SK-N-SH (cell line): ENCODE data around the gene CCSER1. TPM values are rescaled to one million over a fixed set of nuclear protein-coding genes. Genes with fewer than 3 reads are reported as not detected.
"Not testable (repeated sequence)": the region's sequence is repeated elsewhere in the genome, so short reads cannot be mapped to it uniquely, and the experiment has no call there.

Experiments used
- CTCF ChIA-PET: fragments of 300-600, 350-600 bp; formaldehyde crosslinking; extraction: SDS; loops from one replicate; lab custom pipeline; 2021; lab: Yijun Ruan, JAX
- POLR2A ChIA-PET: fragments of 350-600 bp; sonication (Branson Sonifier 250); formaldehyde crosslinking; extraction: SDS; loops from one replicate; lab custom pipeline; 2020; ENCODE audit warnings: antibody characterized with exemption, inconsistent platforms; lab: Yijun Ruan, JAX
- DNase-seq: peaks from one replicate; pipeline ENCODE4 v3.0.0; 2012
- H2AFZ ChIP-seq: fragments of 200-600 bp; sonication (generic); 2 replicates; pipeline ENCODE4 v1.8.1; 2016; ENCODE audit warnings: antibody characterized with exemption, mild to moderate bottlenecking, low read depth
- H3F3A ChIP-seq: fragments of 200-600 bp; sonication (generic); replicated peaks from 2 replicates; pipeline ENCODE3; 2016; ENCODE audit warnings: antibody characterized with exemption, mild to moderate bottlenecking; ENCODE audit not compliant: insufficient read depth
- H3K27ac ChIP-seq, 2 experiments: fragments of 200-500 bp in 1 of 2; fragments of 200-600 bp in 1 of 2; sonication (Bioruptor generic) in 1 of 2; sonication (generic), shearing (Covaris generic) in 1 of 2; 2 replicates each; pipeline versions ENCODE4 v1.5.1 to v1.6.1; 2014 to 2016; ENCODE audit warnings: low read depth in 2 of 2, inconsistent platforms in 1 of 2, low read length in 1 of 2, mild to moderate bottlenecking in 1 of 2, mixed read lengths in 1 of 2
- H3K27me3 ChIP-seq: fragments of 200-600 bp; sonication (generic), shearing (Covaris generic); 2 replicates; pipeline ENCODE4 v1.6.1; 2016; ENCODE audit warnings: mixed run types; ENCODE audit not compliant: insufficient read depth
- H3K36me3 ChIP-seq, 2 experiments: fragments of 200-500 bp in 1 of 2; fragments of 200-600 bp in 1 of 2; sonication (Bioruptor generic) in 1 of 2; sonication (generic) in 1 of 2; replicated peaks in 1 of 2; 2 replicates each; pipeline versions ENCODE3 to v1.5.1; 2014 to 2016; ENCODE audit warnings: low read length in 1 of 2, mild to moderate bottlenecking in 1 of 2; ENCODE audit not compliant: insufficient read depth in 2 of 2, control insufficient read depth in 1 of 2
- H3K4me1 ChIP-seq, 2 experiments: fragments of 200-500 bp in 1 of 2; fragments of 200-600 bp in 1 of 2; sonication (Bioruptor generic) in 1 of 2; sonication (generic), shearing (Covaris generic) in 1 of 2; 2 replicates each; pipeline versions ENCODE4 v1.5.1 to v1.6.1; 2014 to 2016; ENCODE audit warnings: low read depth in 1 of 2, low read length in 1 of 2, mixed run types in 1 of 2; ENCODE audit not compliant: insufficient read depth in 2 of 2, control insufficient read depth in 1 of 2
- H3K4me2 ChIP-seq: fragments of 200-600 bp; sonication (generic), shearing (Covaris generic); 2 replicates; pipeline ENCODE4 v1.6.1; 2017; ENCODE audit warnings: mixed run types
- H3K4me3 ChIP-seq, 2 experiments: fragments of 200-500 bp in 1 of 2; fragments of 200-600 bp in 1 of 2; sonication (Bioruptor generic) in 1 of 2; sonication (generic), shearing (Covaris generic) in 1 of 2; 2 replicates each; pipeline versions ENCODE4 v1.5.1 to v1.8.1; 2014 to 2016; ENCODE audit warnings: low read depth in 2 of 2, inconsistent platforms in 1 of 2, low read length in 1 of 2, mild to moderate bottlenecking in 1 of 2, mixed read lengths in 1 of 2, moderate library complexity in 1 of 2
- H3K79me2 ChIP-seq: fragments of 200-600 bp; sonication (generic); 2 replicates; pipeline ENCODE4 v1.8.1; 2017; ENCODE audit warnings: mild to moderate bottlenecking; ENCODE audit not compliant: insufficient read depth
- H3K9ac ChIP-seq: fragments of 200-600 bp; sonication (generic); 2 replicates; pipeline ENCODE4 v1.6.1; 2017; ENCODE audit warnings: mixed run types
- H3K9me2 ChIP-seq: fragments of 200-600 bp; sonication (generic); 2 replicates; pipeline ENCODE4 v1.6.1; 2017; ENCODE audit warnings: mixed run types
- H3K9me3 ChIP-seq: fragments of 200-600 bp; sonication (generic); 2 replicates; pipeline ENCODE4 v1.6.1; 2017; ENCODE audit warnings: mixed run types, mild to moderate bottlenecking, moderate library complexity
- H4K20me1 ChIP-seq: fragments of 200-600 bp; sonication (generic); 2 replicates; pipeline ENCODE4 v1.6.1; 2017; ENCODE audit warnings: mild to moderate bottlenecking, mixed run types; ENCODE audit not compliant: insufficient read depth
- FOSL2 ChIP-seq: IDR thresholded peaks from 2 replicates; pipeline ENCODE4 v1.4.0; 2012; ENCODE audit warnings: low read depth, mild to moderate bottlenecking, moderate library complexity, borderline replicate concordance
- GATA2 ChIP-seq: sonication (generic); formaldehyde crosslinking; IDR thresholded peaks from 2 replicates; pipeline ENCODE4 v1.5.0; 2020; ENCODE audit warnings: mild to moderate bottlenecking, missing genetic modification reagents
- JUND ChIP-seq: IDR thresholded peaks from 2 replicates; pipeline ENCODE4 v1.4.0; 2012
- NRF1 ChIP-seq: IDR thresholded peaks from 2 replicates; pipeline ENCODE4 v1.6.1; 2012; ENCODE audit warnings: low read depth, mild to moderate bottlenecking, low read length
- POLR2AphosphoS5 ChIP-seq: IDR thresholded peaks from 2 replicates; pipeline ENCODE4 v1.6.1; 2012; ENCODE audit warnings: low read depth, low read length
- RCOR1 ChIP-seq: fragments of 150-350 bp; IDR thresholded peaks from 2 replicates; pipeline ENCODE4 v1.6.1; 2017; ENCODE audit warnings: antibody characterized with exemption, low read length
- RFX5 ChIP-seq: IDR thresholded peaks from 2 replicates; pipeline ENCODE4 v1.6.1; 2012; ENCODE audit warnings: mild to moderate bottlenecking, improper control_type of control experiment, low read length
- SIN3A ChIP-seq: IDR thresholded peaks from 2 replicates; pipeline ENCODE4 v1.6.1; 2012; ENCODE audit warnings: low read depth, mild to moderate bottlenecking, low read length, moderate library complexity, borderline replicate concordance
- TAF1 ChIP-seq: IDR thresholded peaks from 2 replicates; pipeline ENCODE4 v1.6.1; 2012; ENCODE audit warnings: low read depth, mild to moderate bottlenecking, low read length, moderate library complexity, borderline replicate concordance
- TEAD4 ChIP-seq: IDR thresholded peaks from 2 replicates; pipeline ENCODE4 v1.4.0; 2012; ENCODE audit warnings: mild to moderate bottlenecking, borderline replicate concordance; ENCODE audit not compliant: insufficient read depth
- WGBS: methylation state at CpG from one replicate; pipeline ENCODE4 v1.1.6; 2017; ENCODE audit warnings: low lambda C conversion rate; 5-methylcytosine and 5-hydroxymethylcytosine counted together
- polyA plus RNA-seq, 3 experiments: library from polyadenylated mRNA; depleted of rRNA; stranded (reverse); fragments of >200 nt; gene quantifications; 2 replicates each; pipeline ENCODE4 v1.2.3, GENCODE V29; 2012
- TF ChIP-seq, protein P1 (sequence below): fragments of 150-350 bp; IDR thresholded peaks from 2 replicates; pipeline ENCODE4 v1.6.1; 2016; ENCODE audit warnings: mild to moderate bottlenecking, low read depth, low read length
- TF ChIP-seq, protein P2 (sequence below): fragments of 200-600 bp; sonication (generic); IDR thresholded peaks from 2 replicates; pipeline ENCODE4 v1.6.1; 2017; ENCODE audit warnings: antibody characterized with exemption, mild to moderate bottlenecking, moderate library complexity
- TF ChIP-seq, protein P3 (sequence below): IDR thresholded peaks from 2 replicates; pipeline ENCODE4; 2012
- TF ChIP-seq, protein P4 (sequence below): IDR thresholded peaks from 2 replicates; pipeline ENCODE4 v1.6.1; 2012; ENCODE audit warnings: mild to moderate bottlenecking, low read depth, low read length, moderate library complexity
- TF ChIP-seq, protein P5 (sequence below): IDR thresholded peaks from 2 replicates; pipeline ENCODE4 v1.4.0; 2012; ENCODE audit warnings: low read depth

CCSER1 gene
- polyA plus RNA-seq, 1 of the 3 experiments (the other 2 are of a cell fraction): 0.05 TPM

DNA sequence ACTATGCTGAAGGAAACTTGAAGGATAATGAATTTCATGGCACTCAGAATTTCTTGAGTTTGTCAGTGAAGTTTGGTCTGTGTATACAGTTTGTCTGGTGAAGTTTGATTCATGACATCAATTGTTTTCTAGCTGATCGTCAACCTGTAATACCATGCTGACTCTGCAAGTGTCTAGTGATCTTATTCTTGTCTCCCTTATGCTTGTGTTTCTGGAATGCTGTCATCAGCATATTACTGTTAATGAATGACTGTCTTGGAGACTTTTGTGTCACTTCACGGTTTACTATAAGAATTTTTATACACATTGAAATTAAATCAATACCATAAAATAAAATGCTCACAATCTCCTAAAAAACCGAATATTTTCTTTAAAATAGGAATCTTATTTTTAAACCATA, 779.0 kb downstream of the CCSER1 start (continued):
- no peak for TF ChIP-seq TAF1
- TF ChIP-seq RFX5: no peak
- no peak for TF ChIP-seq RCOR1
- TF ChIP-seq, all 33 proteins: peak for 0

DNA sequence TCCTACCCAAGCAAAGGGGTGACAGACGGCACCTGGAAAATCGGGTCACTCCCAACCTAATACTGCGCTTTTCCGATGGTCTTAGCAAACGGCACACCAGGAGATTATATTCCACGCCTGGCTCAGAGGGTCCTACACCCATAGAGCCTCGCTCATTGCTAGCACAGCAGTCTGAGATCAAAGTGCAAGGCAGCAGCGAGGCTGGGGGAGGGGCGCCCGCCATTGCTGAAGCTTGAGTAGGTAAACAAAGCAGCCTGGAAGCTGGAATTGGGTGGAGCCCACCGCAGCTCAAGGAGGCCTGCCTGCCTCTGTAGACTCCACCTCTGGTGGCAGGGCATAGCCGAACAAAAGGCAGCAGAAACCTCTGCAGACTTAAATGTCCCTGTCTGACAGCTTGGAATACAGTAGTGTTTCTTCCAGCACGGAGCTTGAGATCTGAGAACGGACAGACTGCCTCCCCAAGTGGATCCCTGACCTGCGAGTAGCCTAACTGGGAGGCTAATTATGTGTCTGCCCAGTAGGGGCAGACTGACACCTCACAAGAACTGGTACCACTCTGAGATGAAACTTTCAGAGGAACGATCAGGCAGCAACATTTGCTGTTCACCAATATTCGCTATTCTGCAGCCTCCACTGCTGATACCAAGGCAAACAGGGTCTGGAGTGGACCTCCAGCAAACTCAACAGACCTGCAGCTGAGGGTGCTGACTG, 784.7 kb downstream of the CCSER1 start:
- H3K79me2 ChIP-seq: not testable (repeated sequence)
- CTCF ChIA-PET: interaction anchor here (0.9 kb wide), 1 partner anchor 11 kb away, joined by 3 read pairs; no protein-coding TSS in a partner anchor
- WGBS: 58% methylated on average over 16 of the region's 17 CpGs

DNA sequence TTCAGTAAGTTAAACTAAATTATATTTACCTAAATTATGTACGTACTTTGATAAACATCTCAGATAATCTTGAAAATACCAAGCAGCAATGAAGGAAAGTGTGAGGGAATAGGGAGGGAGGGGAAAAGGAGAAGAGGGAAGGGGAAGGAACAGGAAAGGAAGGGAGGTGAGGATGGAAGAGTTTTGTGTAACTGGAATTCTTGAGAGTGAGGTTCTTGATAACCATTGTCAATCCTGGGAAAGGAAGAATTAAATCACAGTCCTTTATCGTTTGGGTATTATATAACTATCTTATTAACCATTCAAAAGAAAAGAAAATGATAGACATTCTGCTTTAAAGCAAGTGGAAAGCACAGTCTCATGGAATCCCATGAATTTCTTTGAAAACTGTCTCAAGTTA, 795.0 kb downstream of the CCSER1 start:
- Histone ChIP-seq H3K4me2 (no peak overlapping the region), H3K4me3 (no peak overlapping the region), H4K20me1 (no peaks in the 10 kb centered on the region), H3K9me2 (no peaks in the 10 kb centered on the region), H3K9me3 (no peaks in the 10 kb centered on the region), H3K27ac (no peak overlapping the region), H3K79me2 (no peaks in the 10 kb centered on the region), H2AFZ (no peak overlapping the region), H3K4me1 (no peaks in the 10 kb centered on the region), H3F3A (no peaks in the 10 kb centered on the region), H3K36me3 (no peaks in the 10 kb centered on the region), H3K9ac (no peak overlapping the region), H3K27me3 (no peaks in the 10 kb centered on the region)
- TF ChIP-seq, protein P1, sequence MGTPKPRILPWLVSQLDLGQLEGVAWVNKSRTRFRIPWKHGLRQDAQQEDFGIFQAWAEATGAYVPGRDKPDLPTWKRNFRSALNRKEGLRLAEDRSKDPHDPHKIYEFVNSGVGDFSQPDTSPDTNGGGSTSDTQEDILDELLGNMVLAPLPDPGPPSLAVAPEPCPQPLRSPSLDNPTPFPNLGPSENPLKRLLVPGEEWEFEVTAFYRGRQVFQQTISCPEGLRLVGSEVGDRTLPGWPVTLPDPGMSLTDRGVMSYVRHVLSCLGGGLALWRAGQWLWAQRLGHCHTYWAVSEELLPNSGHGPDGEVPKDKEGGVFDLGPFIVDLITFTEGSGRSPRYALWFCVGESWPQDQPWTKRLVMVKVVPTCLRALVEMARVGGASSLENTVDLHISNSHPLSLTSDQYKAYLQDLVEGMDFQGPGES: no peak
- no peak for TF ChIP-seq JUND
- TF ChIP-seq, protein P2, sequence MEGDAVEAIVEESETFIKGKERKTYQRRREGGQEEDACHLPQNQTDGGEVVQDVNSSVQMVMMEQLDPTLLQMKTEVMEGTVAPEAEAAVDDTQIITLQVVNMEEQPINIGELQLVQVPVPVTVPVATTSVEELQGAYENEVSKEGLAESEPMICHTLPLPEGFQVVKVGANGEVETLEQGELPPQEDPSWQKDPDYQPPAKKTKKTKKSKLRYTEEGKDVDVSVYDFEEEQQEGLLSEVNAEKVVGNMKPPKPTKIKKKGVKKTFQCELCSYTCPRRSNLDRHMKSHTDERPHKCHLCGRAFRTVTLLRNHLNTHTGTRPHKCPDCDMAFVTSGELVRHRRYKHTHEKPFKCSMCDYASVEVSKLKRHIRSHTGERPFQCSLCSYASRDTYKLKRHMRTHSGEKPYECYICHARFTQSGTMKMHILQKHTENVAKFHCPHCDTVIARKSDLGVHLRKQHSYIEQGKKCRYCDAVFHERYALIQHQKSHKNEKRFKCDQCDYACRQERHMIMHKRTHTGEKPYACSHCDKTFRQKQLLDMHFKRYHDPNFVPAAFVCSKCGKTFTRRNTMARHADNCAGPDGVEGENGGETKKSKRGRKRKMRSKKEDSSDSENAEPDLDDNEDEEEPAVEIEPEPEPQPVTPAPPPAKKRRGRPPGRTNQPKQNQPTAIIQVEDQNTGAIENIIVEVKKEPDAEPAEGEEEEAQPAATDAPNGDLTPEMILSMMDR: no peak
- TF ChIP-seq, protein P3, sequence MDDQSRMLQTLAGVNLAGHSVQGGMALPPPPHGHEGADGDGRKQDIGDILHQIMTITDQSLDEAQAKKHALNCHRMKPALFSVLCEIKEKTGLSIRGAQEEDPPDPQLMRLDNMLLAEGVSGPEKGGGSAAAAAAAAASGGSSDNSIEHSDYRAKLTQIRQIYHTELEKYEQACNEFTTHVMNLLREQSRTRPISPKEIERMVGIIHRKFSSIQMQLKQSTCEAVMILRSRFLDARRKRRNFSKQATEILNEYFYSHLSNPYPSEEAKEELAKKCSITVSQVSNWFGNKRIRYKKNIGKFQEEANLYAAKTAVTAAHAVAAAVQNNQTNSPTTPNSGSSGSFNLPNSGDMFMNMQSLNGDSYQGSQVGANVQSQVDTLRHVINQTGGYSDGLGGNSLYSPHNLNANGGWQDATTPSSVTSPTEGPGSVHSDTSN: no peak
- no peak for TF ChIP-seq GATA2 (CRISPR knock-in tag)
- no peak for TF ChIP-seq SIN3A
- no peak for TF ChIP-seq FOSL2
- TF ChIP-seq, protein P4, sequence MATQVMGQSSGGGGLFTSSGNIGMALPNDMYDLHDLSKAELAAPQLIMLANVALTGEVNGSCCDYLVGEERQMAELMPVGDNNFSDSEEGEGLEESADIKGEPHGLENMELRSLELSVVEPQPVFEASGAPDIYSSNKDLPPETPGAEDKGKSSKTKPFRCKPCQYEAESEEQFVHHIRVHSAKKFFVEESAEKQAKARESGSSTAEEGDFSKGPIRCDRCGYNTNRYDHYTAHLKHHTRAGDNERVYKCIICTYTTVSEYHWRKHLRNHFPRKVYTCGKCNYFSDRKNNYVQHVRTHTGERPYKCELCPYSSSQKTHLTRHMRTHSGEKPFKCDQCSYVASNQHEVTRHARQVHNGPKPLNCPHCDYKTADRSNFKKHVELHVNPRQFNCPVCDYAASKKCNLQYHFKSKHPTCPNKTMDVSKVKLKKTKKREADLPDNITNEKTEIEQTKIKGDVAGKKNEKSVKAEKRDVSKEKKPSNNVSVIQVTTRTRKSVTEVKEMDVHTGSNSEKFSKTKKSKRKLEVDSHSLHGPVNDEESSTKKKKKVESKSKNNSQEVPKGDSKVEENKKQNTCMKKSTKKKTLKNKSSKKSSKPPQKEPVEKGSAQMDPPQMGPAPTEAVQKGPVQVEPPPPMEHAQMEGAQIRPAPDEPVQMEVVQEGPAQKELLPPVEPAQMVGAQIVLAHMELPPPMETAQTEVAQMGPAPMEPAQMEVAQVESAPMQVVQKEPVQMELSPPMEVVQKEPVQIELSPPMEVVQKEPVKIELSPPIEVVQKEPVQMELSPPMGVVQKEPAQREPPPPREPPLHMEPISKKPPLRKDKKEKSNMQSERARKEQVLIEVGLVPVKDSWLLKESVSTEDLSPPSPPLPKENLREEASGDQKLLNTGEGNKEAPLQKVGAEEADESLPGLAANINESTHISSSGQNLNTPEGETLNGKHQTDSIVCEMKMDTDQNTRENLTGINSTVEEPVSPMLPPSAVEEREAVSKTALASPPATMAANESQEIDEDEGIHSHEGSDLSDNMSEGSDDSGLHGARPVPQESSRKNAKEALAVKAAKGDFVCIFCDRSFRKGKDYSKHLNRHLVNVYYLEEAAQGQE: no peak
- TF ChIP-seq, protein P5, sequence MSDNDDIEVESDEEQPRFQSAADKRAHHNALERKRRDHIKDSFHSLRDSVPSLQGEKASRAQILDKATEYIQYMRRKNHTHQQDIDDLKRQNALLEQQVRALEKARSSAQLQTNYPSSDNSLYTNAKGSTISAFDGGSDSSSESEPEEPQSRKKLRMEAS: no peak
- TF ChIP-seq POLR2AphosphoS5: no peak
- TF ChIP-seq TEAD4: no peak
- TF ChIP-seq NRF1: no peak
- WGBS: 45% methylated on average over 2 of the region's 2 CpGs
- POLR2A ChIA-PET: no interaction called here
- CTCF ChIA-PET: no interaction called here
- no peak for DNase-seq

More for the DNA sequence above, 784.7 kb downstream of the CCSER1 start:
- POLR2A ChIA-PET, H3K9me2 ChIP-seq, H3K4me1 ChIP-seq, H3K27me3 ChIP-seq, H3F3A ChIP-seq, H3K27ac ChIP-seq, H3K4me3 ChIP-seq, H3K4me2 ChIP-seq, H3K9me3 ChIP-seq, H3K36me3 ChIP-seq, H3K9ac ChIP-seq, H2AFZ ChIP-seq, DNase-seq, H4K20me1 ChIP-seq: not testable (repeated sequence)
